ENCODE data around the gene ITGA4. TPM values are rescaled to one million over a fixed set of nuclear protein-coding genes. Genes with fewer than 3 reads are reported as not detected.
A peak's percentile ranks its signal among the peaks of the same experiment; 100 is the strongest.

Gene ITGA4
- total RNA-seq = 10 to 100 TPM; 18.3 to 71.0 TPM
- polyA plus RNA-seq = 10 to 100 TPM in 1 of 2 donors, under 1 TPM in 1; 0.73 to 10.4 TPM
- long read RNA-seq, donor 1, full-length matches to known transcripts = 3 of 11 reads
- long read RNA-seq, donor 1, partial matches to known transcripts = 8 of 11 reads
- long read RNA-seq, donor 1, other reads (novel, unspliced or antisense) = 0 of 11 reads
- long read RNA-seq, donor 2, partial matches to known transcripts = 0 of 1 reads
- long read RNA-seq, donor 2, other reads (novel, unspliced or antisense) = 0 of 1 reads
- long read RNA-seq, donor 3, full-length matches to known transcripts = 4 of 4 reads
- long read RNA-seq, donor 3, partial matches to known transcripts = 0 of 4 reads
- long read RNA-seq, donor 3, other reads (novel, unspliced or antisense) = 0 of 4 reads
- long read RNA-seq, donor 4 = 0 reads
- long read RNA-seq, donor 5, full-length matches to known transcripts = 2 of 2 reads
- long read RNA-seq, donor 5, partial matches to known transcripts = 0 of 2 reads
- long read RNA-seq, donor 5, other reads (novel, unspliced or antisense) = 0 of 2 reads

GRCh38 chr2:181457121-181457740, at the start of gene ITGA4:
Gene ITGA4, plus strand, starts transcription at chr2:181457386. Its CDS starts 269 bp downstream, at chr2:181457655.
- peak; percentile 53 for TF ChIP-seq CTCF (IDR thresholded peaks at IDR 0.05; ENCODE audit: control extremely low read depth, extremely low read depth)
- Histone ChIP-seq H3K27ac (ENCODE audit: low read depth in 1 of 2, low read length in 1 of 2) (peak within 1 kb of the TSS in 1 of 2 donors; percentile 80), H3K27me3 (ENCODE audit: control insufficient read depth in 3 of 3, insufficient read depth in 3 of 3, low read length in 2 of 3) (peaks cover 0 to 37% (median 32%) of the 10 kb centered on the region in 3 donors), H3K4me3 (peak within 1 kb of the TSS; percentile 51), H3K36me3 (ENCODE audit: control insufficient read depth in 4 of 4, insufficient read depth in 4 of 4, low read length in 4 of 4) (no peaks in the 10 kb centered on the region), H3K4me1 (ENCODE audit: control insufficient read depth in 5 of 5, insufficient read depth in 5 of 5, low read length in 5 of 5) (peaks cover 0 to 19% (median 5%) of the 10 kb centered on the region in 5 donors), H3K9me3 (ENCODE audit: control insufficient read depth in 4 of 4, insufficient read depth in 3 of 4, low read length in 3 of 4) (no peaks in the 10 kb centered on the region), H3K9ac (ENCODE audit: insufficient read depth in 1 of 2, low read length in 2 of 2) (no peak within 1 kb of the TSS)
- WGBS, 2 donors = 0 to 1% methylated on average over 60 to 67 of the region's 67 CpGs
- peak; percentile 59 to 78 (median 77) for DNase-seq
- peak; percentile 83 for ATAC-seq (ENCODE audit: insufficient read depth, low FRiP score)

GRCh38 chr2:181408861-181409260, 48.3 kb upstream of the ITGA4 start:
- H3K4me1 ChIP-seq (ENCODE audit: control insufficient read depth in 5 of 5, insufficient read depth in 5 of 5, low read length in 5 of 5) = no peaks in the 10 kb centered on the region
- H3K9ac ChIP-seq (ENCODE audit: insufficient read depth in 1 of 2, low read length in 2 of 2) = no peak overlapping the region
- no peak for TF ChIP-seq CTCF (IDR thresholded peaks at IDR 0.05; ENCODE audit: control extremely low read depth, extremely low read depth)
- H3K27ac ChIP-seq (ENCODE audit: low read depth in 1 of 2, low read length in 1 of 2) = no peak overlapping the region
- 34 to 48% methylated on average over 2 of the region's 2 CpGs for WGBS, 2 donors
- no peaks in the 10 kb centered on the region for H3K27me3 ChIP-seq (ENCODE audit: control insufficient read depth in 3 of 3, insufficient read depth in 3 of 3, low read length in 2 of 3)
- ATAC-seq (ENCODE audit: insufficient read depth, low FRiP score) (no peak), DNase-seq (no peak)
- no peaks in the 10 kb centered on the region for H3K36me3 ChIP-seq (ENCODE audit: control insufficient read depth in 4 of 4, insufficient read depth in 4 of 4, low read length in 4 of 4)
- H3K9me3 ChIP-seq (ENCODE audit: control insufficient read depth in 4 of 4, insufficient read depth in 3 of 4, low read length in 3 of 4) = no peaks in the 10 kb centered on the region
- no peak overlapping the region for H3K4me3 ChIP-seq

DNA sequence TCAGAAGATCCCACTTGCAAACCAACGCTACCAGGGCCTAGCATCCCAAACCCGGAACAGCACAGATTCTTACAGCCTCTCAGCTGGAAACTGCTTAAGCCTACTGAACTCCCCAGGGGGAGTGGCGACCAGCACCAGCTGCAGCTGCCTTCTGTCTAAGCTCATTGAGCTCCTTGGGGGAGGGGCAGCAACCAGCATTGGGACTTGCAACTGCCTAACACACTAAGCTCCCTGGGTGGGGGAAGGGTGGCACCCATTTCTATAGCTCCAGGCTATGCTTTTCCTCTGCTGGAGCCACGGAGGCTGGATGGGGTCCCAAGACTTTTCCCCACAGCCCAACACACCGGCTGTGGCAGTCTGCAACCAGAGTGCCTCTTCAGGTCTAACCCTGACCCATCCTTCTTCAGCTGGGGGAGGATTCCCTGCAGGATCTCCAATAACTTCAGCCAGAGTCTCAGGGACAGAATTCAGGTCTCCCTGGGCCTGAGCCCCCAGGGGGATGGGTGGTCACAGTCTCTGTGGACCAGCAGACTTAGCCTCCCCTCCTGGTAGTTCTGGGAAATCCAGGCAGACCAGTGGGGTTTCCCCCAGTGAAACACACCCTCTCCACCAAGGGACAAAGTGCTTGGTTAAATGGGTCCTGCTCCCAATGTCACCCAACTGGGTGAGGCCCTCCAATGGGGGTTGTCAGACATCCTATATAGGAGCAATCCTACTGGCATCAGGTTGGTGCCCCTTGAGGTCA, 45.9 kb upstream of the ITGA4 start:
- TF ChIP-seq CTCF (IDR thresholded peaks at IDR 0.05; ENCODE audit: control extremely low read depth, extremely low read depth) = no peak
- Histone ChIP-seq H3K9ac (ENCODE audit: insufficient read depth in 1 of 2, low read length in 2 of 2) (no peak overlapping the region), H3K27me3 (ENCODE audit: control insufficient read depth in 3 of 3, insufficient read depth in 3 of 3, low read length in 2 of 3) (no peaks in the 10 kb centered on the region), H3K27ac (ENCODE audit: low read depth in 1 of 2, low read length in 1 of 2) (no peak overlapping the region), H3K36me3 (ENCODE audit: control insufficient read depth in 4 of 4, insufficient read depth in 4 of 4, low read length in 4 of 4) (no peaks in the 10 kb centered on the region), H3K9me3 (ENCODE audit: control insufficient read depth in 4 of 4, insufficient read depth in 3 of 4, low read length in 3 of 4) (no peaks in the 10 kb centered on the region), H3K4me1 (ENCODE audit: control insufficient read depth in 5 of 5, insufficient read depth in 5 of 5, low read length in 5 of 5) (no peaks in the 10 kb centered on the region), H3K4me3 (no peak overlapping the region)
- peak; percentile 1 to 41 (median 23) for DNase-seq
- no peak for ATAC-seq (ENCODE audit: insufficient read depth, low FRiP score)
- 78 to 85% methylated on average over 5 of the region's 5 CpGs for WGBS, 2 donors

Data from lung (tissue), 16 donors.